Activated CD4-positive, alpha-beta T cell treated with anti-CD3 and anti-CD28 coated beads, Interleukin-2, amount 50 U/mL, for 16 hours (primary cell): ENCODE measurements around the gene TMEM179.
"Not testable (repeated sequence)": the region's sequence is repeated elsewhere in the genome, so short reads cannot be mapped to it uniquely, and the experiment has no call there.

ENCODE experiments used
- DNase-seq: peaks from one replicate; pipeline ENCODE4 v3.0.0-alpha.2; 2020

TMEM179 gene

GRCh38 chr14:104637546-104638003, 33.0 kb upstream of the TMEM179 start:
- DNase-seq: no peak

GRCh38 chr14:104636846-104637545, 32.4 kb upstream of the TMEM179 start:
- DNase-seq: not testable (repeated sequence)

DNA sequence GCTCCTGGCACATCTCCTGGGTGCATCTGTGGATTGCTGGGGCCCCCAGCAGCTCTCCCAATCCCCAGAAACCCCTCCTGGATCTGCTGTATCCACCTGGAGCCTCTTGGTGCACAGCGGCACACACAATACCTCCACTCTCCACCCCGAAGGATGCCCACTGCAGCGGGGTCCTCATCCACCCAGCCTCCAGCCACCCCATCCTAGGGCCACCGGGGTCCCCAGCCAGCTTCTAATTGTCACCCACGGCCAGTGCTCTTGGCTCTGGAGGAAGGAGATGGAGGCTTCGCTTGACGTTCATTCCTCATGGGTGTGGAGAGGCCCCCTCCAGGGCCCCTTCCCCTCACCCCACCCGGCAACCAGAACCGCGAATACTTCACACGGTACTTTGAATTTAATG, 31.6 kb upstream of the TMEM179 start:
- no peak for DNase-seq

- no peak for DNase-seq
Observed at GRCh38 chr14:104635717-104636116, 31.1 kb upstream of the TMEM179 start.

- no peak for DNase-seq
Observed at GRCh38 chr14:104634886-104635570, 30.5 kb upstream of the TMEM179 start.

DNA sequence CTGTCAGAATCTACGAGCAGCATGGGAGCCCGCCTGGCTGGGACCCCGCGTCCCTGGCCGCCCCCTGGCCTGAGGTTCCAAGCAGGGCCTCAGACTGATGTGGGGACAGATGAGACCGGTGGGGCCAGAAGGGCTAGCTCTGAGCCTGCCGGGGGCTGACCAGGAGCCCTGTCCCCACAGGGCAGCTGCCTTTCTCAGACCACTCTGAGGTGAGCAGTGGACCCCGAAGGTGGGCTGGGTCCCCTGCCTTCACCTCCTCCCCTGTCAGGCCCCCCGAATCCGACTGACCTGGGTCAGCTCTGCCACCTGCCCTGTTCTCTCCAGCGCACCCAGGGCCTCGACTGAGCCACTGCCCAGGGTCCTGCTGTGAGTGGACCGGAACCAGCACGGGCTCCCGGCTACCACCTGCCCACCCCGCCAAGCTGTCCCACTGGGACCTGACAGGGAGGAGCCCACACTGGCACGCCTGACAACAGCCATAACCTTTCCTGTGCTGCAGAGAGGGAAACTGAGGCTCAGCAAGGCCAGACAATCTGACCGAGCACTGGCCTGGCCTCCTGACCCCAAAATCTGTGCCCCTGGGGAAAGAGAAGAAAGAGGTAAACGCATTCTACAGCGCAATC, 29.7 kb upstream of the TMEM179 start:
- DNase-seq: no peak

DNA sequence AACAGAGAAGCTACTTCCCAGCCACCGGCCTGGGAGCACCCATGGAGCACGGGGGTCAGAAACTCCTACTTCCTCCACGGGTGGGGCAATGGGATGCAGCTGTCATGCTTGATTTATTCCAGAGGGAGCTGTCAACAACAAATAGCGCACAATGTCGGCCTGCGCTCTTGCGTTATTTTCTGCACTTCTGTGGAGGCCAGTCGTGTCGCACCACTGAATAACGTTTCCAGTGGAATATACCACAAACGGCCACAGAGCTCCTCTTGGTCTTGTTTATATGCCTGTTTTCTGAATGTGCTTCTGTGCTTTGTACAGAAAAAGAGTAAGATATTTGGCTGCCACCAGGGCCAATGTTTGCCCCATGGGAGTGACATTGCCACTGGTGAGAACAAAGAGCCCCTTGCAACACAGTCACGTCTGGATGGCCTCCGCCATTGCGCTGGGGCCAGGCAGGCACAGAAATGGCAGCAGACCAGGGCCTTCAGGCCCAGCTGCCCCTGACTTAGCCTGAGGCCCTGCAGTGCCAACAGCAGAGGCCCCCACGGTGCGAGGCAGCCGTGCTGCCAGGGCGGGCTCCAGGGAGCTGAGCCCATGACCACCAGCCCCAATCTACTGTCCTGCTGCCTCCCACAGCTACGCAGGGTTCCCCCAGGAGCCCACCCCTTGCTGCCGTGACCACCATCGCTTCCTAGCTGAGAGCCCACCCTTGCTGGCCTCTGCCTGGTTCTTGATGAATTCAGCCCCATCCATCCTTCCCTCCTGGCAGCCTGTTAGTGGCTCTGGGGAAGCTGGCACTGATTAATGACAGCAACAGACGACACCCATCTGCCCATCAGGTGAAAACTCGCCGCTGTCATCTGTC, 28.9 kb upstream of the TMEM179 start:
- no peak for DNase-seq

DNA sequence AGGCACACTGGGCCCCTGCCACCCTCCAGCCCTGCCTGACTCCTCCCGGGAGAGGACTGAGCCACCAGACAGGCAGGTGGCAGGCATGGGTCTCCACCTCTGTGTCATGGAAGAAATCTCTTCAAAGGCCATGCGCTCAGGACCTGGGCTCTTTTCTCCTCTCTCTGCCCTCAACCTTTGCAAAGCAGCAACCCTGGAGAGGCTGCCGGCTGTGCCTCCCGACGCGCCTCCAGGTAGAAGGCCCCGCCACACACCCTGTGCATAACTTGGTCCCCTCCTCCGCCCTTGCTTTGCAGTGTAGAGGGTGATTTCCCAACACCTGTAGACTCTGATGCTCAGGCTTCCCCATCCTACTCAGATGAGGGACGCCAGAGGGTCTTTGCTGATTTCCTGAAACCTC, 28.2 kb upstream of the TMEM179 start:
- no peak for DNase-seq

GRCh38 chr14:104624939-104625338, 20.4 kb upstream of the TMEM179 start:
- DNase-seq: no peak

DNA sequence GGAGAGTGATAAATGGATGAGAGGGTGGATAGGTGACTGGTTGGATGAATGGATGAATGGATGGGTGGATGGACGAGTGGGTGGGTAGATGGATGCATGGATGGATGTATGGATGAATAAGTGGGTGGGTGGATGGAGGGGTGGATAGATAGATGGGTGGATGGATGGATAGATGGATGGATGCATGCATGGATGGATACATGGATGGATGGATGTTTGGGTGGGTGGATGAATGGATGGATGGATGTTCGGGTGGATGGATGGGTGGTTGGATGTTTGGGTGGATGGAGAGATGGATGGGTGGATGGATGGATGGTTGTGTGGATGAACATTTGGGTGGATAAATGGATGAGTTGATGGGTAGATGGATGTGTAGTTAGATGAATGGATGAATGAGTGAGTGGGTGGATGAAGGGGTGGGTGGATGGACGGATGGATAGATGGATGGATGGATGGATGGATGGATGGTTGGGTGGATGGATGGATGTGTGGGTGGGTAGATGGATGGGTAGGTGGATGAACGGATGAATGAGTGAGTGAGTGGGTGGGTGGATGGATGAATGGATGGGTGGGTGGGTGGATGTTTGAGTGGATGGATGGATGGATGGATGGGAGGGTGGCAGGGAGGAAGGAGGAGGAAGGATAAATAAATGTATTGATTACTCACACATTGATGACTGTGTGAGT, 9.7 kb upstream of the TMEM179 start:
- no peak for DNase-seq

GRCh38 chr14:104611881-104612280, 7.3 kb upstream of the TMEM179 start:
- DNase-seq: no peak

GRCh38 chr14:104610749-104611310, 6.3 kb upstream of the TMEM179 start:
- DNase-seq: no peak

DNA sequence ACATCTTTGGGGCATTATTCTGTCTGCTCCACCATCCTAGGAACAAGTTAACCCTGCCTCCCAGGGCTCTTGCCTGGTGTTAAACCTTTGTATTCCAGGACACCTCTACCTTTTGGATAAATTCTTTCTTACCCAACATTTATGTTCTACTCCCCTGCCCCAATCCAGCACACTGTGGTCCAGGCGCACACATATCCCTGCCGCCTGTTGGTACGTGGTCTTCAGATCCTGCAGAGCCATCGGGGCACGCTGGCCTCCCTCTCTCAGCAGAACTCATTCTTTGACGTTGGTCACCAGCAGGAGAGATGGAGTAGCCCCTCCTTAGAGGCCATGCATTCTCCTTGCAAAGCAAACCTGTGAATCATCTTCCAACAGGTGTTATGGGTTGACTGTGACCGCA, 5.1 kb upstream of the TMEM179 start:
- DNase-seq: no peak

- DNase-seq: no peak
Observed at GRCh38 chr14:104603711-104604401, 716 bp downstream of the TMEM179 start.

GRCh38 chr14:104602933-104603325, 1.6 kb downstream of the TMEM179 start:
- no peak for DNase-seq

DNA sequence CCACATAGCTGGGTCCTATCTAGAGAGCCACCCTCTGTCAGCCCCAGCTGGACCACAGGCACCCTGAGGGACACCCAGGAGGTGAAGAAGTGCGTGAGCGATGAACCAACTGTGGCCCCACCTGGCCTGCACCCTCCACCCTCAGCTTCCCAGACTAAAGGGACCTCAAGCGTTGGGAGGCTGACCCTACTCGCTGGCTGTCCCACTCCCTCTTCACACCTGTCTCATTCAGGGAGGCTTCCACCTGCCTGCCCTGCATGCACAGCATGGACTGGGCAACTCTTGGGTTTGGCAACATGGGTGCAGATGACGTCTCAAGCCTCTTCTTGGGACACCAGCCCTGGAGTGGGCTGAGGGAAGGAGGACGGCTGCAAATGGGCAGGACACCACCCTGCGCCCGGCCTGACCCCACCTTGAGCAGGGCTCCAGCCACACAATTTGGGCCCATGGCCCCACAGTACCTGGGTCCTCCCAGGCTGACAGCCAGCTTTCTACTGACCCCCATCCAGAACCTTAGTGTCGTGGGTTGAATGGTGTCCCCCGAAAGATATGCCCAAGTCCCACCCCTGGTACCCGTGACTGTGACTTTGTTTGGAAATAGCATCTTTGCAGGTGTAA, 2.1 kb downstream of the TMEM179 start:
- DNase-seq: no peak

GRCh38 chr14:104601786-104602185, 2.8 kb downstream of the TMEM179 start:
- DNase-seq: no peak

- DNase-seq: no peak
Observed at GRCh38 chr14:104600805-104601204, 3.8 kb downstream of the TMEM179 start.

- DNase-seq: no peak
Observed at GRCh38 chr14:104600141-104600643, 4.4 kb downstream of the TMEM179 start.

- DNase-seq: no peak
Observed at GRCh38 chr14:104599446-104599845, 5.1 kb downstream of the TMEM179 start.

- no peak for DNase-seq
Observed at GRCh38 chr14:104598910-104599273, 5.7 kb downstream of the TMEM179 start.
